Testis (tissue), 2 donors: Measurements from ENCODE around the gene PSMD14.

Source experiments
- CTCF ChIP-seq, 3 experiments: fragments of 450-650 bp in 2 of 3; fragments of 200-600 bp in 1 of 3; sonication (generic) in 1 of 3; IDR thresholded peaks; one replicate each; pipeline ENCODE4 v1.5.1; 2016 to 2019; ENCODE audit warnings: antibody characterized with exemption in 3 of 3, mild to moderate bottlenecking in 2 of 3, moderate library complexity in 1 of 3
- POLR2A ChIP-seq: fragments of 450-650 bp; IDR thresholded peaks from one replicate; pipeline ENCODE4 v1.6.1; 2017; ENCODE audit warnings: antibody characterized with exemption, mild to moderate bottlenecking, moderate library complexity

GRCh38 chr2:161265874-161266273 lies 42.4 kb upstream of the PSMD14 start:
- TF ChIP-seq POLR2A, result no peak
- TF ChIP-seq CTCF (IDR thresholded peaks at IDR 0.05), result no peak
